Activated B cell treated with CpG ODN at 0.5 μM for 24 hours (primary cell): ENCODE measurements around the gene MRPS5. TPM values are rescaled to one million over a fixed set of nuclear protein-coding genes. Genes with fewer than 3 reads are reported as not detected.
A peak's percentile ranks its signal among the peaks of the same experiment; 100 is the strongest.

Experiments
- ATAC-seq: fragments of 200-7000 bp; cut with Tn5 transposase; one replicate; pipeline ENCODE4 v1.10.0; 2021; ENCODE audit warnings: low read depth, mild to moderate bottlenecking, moderate library complexity
- CTCF ChIA-PET: fragments of 350-600 bp; sonication (Branson Sonifier 250); formaldehyde crosslinking; loops from one replicate; lab custom pipeline; 2021; ENCODE audit warnings: antibody characterized with exemption; lab: Charles Lee
- POLR2A ChIA-PET: fragments of 350-600 bp; sonication (Branson Sonifier 250); formaldehyde crosslinking; loops from one replicate; lab custom pipeline; 2021; ENCODE audit warnings: antibody characterized with exemption; lab: Charles Lee
- DNase-seq: peaks from one replicate; pipeline ENCODE4 v3.0.0; 2022
- H3K27ac Mint-ChIP-seq: one replicate; pipeline ENCODE4 v1.8.0; 2020; ENCODE audit warnings: mixed read lengths
- H3K27me3 Mint-ChIP-seq: one replicate; pipeline ENCODE4 v1.8.0; 2021; ENCODE audit warnings: mixed read lengths
- H3K36me3 Mint-ChIP-seq: one replicate; pipeline ENCODE4 v1.8.0; 2021; ENCODE audit warnings: low read depth, mixed read lengths
- H3K4me1 Mint-ChIP-seq: one replicate; pipeline ENCODE4 v1.8.0; 2021; ENCODE audit warnings: mixed read lengths
- H3K4me3 Mint-ChIP-seq: one replicate; pipeline ENCODE4 v1.8.0; 2020; ENCODE audit warnings: mild to moderate bottlenecking, mixed read lengths
- H3K9me3 Mint-ChIP-seq: one replicate; pipeline ENCODE4 v1.8.0; 2020; ENCODE audit warnings: mixed read lengths
- CTCF ChIP-seq: fragments of 200-600 bp; IDR thresholded peaks from one replicate; pipeline ENCODE4 v1.8.0; 2022; ENCODE audit warnings: antibody characterized with exemption, mild to moderate bottlenecking
- intact Hi-C: fragments of 100-400 bp; cut with micrococcal nuclease; formaldehyde crosslinking; loops from one replicate; pipeline ENCODE4 v1.15.1; 2024
- total RNA-seq: library from RNA; stranded (reverse); gene quantifications from 2 replicates; pipeline ENCODE4 v1.2.3, GENCODE V29; 2022

Gene MRPS5
- total RNA-seq, 1 donor from 2014 or later = 44.4 TPM

- Mint-ChIP-seq H3K36me3 (peaks cover 19% of the 10 kb centered on the region), H3K4me1 (peaks cover 21% of the 10 kb centered on the region), H3K27me3 (no peaks in the 10 kb centered on the region), H3K27ac (peak within 1 kb of the TSS; percentile 79), H3K4me3 (peak within 1 kb of the TSS; percentile 85), H3K9me3 (peaks cover 2% of the 10 kb centered on the region)
- ATAC-seq (peak; percentile 96), DNase-seq (peak; percentile 78)
- CTCF ChIA-PET = interaction anchor here (1.4 kb wide), 1 partner anchor 38 kb away, joined by 5 read pairs; the partner anchor contains the start of gene MRPS5
- TF ChIP-seq CTCF = no peak
- intact Hi-C loops = loop anchor here (1.0 kb wide), 1 partner anchor 38 kb away; no protein-coding TSS in a partner anchor
- POLR2A ChIA-PET = interaction anchor here (0.6 to 3.5 kb wide), 2 partner anchors 39 to 243 kb away, joined by 3 to 37 read pairs; partner anchors contain the start of genes FAHD2A and MRPS5
These were observed 38.3 kb upstream of the MRPS5 start, which contains the start of gene ZNF514 for GRCh38 chr2:95159690-95160449. TSS of gene ZNF514 (minus strand) at chr2:95159848. CDS start at chr2:95153253, 6,595 bp downstream.

GRCh38 chr2:95158891-95159619 lies 37.4 kb upstream of the MRPS5 start:
- intact Hi-C loops = loop anchor here (1.0 kb wide), 1 partner anchor 37 kb away; no protein-coding TSS in a partner anchor
- peaks cover 14% of the 10 kb centered on the region for H3K4me1 Mint-ChIP-seq
- H3K9me3 Mint-ChIP-seq = peaks cover 8% of the 10 kb centered on the region
- no peaks in the 10 kb centered on the region for H3K27me3 Mint-ChIP-seq
- DNase-seq = peak; percentile 37
- H3K27ac Mint-ChIP-seq = peak overlapping the region; percentile 56
- POLR2A ChIA-PET = interaction anchor here (0.6 to 3.5 kb wide), 2 partner anchors 28 to 38 kb away, joined by 4 to 37 read pairs; partner anchors contain the start of gene MRPS5
- no peak for TF ChIP-seq CTCF
- peaks cover 27% of the 10 kb centered on the region for H3K36me3 Mint-ChIP-seq
- peak overlapping the region; percentile 85 for H3K4me3 Mint-ChIP-seq
- CTCF ChIA-PET = interaction anchor here (1.4 kb wide), 1 partner anchor 37 kb away, joined by 5 read pairs; the partner anchor contains the start of gene MRPS5
- ATAC-seq = peak; percentile 64

GRCh38 chr2:95158441-95158840 lies 36.8 kb upstream of the MRPS5 start:
- ChIA-PET POLR2A (interaction anchor here (3.5 kb wide), 1 partner anchor 37 kb away, joined by 37 read pairs; the partner anchor contains the start of gene MRPS5), CTCF (no interaction called here)
- H3K27ac Mint-ChIP-seq = no peak overlapping the region
- H3K36me3 Mint-ChIP-seq = peaks cover 33% of the 10 kb centered on the region
- H3K4me3 Mint-ChIP-seq = peak overlapping the region; percentile 85
- H3K4me1 Mint-ChIP-seq = peaks cover 12% of the 10 kb centered on the region
- intact Hi-C loops = no loop called here
- peaks cover 9% of the 10 kb centered on the region for H3K9me3 Mint-ChIP-seq
- no peak for DNase-seq
- no peaks in the 10 kb centered on the region for H3K27me3 Mint-ChIP-seq
- no peak for TF ChIP-seq CTCF
- ATAC-seq = no peak

GRCh38 chr2:95149397-95149984 lies 27.9 kb upstream of the MRPS5 start:
- Mint-ChIP-seq H3K4me1 (no peaks in the 10 kb centered on the region), H3K4me3 (no peak overlapping the region), H3K27ac (no peak overlapping the region), H3K36me3 (peaks cover 86% of the 10 kb centered on the region), H3K9me3 (peaks cover 68% of the 10 kb centered on the region), H3K27me3 (no peaks in the 10 kb centered on the region)
- no peak for TF ChIP-seq CTCF
- ChIA-PET CTCF (no interaction called here), POLR2A (no interaction called here)
- DNase-seq (no peak), ATAC-seq (no peak)
- intact Hi-C loops = no loop called here
